Hematopoietic multipotent progenitor cell treated with erythropoietin and hydrocortisone succinate and interleukin-3 and kit ligand, for 6 days (in vitro differentiated cells): ENCODE measurements around the gene MYO1F.

Experiments
- DNase-seq: peaks from one replicate; pipeline ENCODE4 v3.0.0-alpha.2; 2015

Gene MYO1F

DNA sequence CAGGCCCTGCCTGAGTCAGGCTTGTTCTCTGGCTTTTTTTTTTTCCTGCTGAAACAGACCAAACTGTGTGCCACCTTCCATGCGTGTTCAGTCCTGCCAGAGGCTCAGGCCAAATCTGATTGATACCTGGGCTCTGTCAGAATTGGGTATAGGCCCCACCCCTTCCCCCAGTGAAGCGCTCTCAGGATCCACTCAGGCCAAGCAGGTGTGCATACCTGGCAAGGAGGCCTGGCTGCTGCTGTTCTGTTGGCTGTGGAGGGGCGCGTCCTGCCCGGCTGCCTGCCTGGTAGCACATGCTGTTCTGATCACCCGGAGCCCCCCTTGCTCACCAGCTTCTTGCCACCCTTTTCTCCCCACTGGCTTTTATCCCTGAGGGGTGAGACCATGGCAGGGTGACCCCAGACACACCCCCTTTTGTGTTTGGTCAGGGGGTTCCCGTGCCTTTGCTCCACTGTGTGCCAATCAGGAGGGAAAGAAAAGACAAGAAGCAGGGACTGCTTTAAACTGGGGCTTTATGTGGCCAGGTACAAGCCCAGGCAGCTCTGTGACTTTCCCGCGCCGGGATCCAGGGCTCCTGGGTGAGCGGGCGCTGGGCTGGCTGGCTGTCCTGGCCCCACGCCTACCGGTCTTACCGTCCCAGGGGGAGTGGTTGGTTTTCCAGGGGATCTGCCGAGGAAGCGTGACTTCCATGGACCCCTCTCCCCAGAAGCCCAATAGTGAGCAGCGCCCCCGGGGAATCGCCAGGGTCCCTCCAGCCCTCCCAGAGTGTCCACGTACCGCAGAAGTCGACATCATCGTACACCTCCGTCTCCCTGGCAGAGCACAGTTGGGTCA, 87.5 kb downstream of the MYO1F start:
- no peak for DNase-seq

DNA sequence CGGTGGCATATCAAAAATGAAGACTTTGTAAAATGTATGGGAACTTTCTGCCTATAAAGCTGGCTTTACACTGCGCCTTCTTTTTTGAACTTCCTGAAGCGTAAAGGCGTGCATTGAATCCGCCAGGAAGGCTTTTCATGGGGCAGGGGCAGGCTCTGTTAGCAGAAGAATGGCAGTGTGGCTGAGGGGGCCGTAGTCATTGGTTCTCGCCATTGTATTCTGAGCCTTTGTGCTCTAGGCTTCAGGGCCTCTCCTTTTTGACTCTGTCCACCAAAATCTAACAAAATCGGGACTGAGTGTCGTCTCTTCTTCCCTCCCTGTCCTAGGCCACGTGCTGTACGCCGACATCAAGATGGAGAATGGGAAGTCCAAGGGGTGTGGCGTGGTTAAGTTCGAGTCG, 88.9 kb downstream of the MYO1F start:
- no peak for DNase-seq

DNA sequence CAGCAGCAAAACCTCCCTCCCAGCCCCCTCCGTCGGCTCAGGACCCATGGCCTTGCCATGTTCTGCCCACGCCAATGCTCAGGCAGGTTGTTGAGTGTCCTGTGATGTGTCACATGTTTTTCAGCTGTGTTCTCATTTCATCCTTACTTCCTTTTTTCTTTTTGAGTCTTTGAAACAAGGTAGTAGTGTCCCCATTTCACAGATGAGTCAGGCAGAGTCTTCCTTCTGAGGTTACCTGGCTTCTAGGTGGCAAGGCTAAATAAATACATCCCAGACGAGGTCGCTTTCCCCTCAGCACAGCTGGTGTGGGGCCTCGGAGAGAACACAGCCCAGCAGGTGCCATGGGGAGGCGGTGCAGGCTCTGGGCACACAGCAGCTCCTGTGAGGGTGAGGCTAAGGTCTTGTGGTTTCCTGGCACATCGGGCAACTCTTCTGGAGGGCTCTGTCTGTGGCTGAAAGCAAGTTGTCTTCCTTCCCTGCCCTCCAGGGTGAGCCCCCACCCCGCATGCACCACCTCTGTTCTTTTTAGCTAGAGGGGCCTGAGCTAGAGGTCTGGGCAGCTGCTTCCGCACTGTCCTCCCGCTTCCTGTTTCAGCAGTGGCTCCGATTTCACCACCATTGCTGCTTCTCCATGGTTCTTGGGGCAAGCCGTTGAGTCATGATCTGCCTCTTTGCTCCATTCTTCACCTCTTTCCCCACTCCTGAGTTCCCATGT, 89.9 kb downstream of the MYO1F start:
- peak; percentile 78 for DNase-seq

DNA sequence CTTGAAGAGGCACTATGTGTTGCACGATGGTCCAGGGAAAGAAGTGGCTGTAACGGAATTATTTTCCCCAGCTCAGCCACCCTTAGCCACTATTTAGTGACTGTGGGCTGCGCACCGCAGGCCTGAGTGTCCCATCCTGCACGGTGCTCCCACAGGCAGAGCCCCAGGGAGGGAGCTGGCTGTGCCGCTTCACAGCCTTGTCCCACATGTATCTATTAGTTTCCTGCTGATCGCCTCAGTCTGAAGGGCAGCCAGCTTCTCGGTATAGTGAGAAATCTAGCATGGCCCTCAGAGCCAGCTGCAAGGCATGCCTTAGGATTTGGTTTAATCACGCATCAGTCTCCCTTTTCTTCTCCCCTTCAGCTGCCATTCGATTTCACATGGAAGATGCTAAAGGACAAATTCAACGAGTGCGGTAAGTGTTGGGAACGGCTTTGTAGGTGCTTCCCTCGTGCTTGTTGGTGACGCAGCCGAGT, 90.5 kb downstream of the MYO1F start:
- no peak for DNase-seq

DNA sequence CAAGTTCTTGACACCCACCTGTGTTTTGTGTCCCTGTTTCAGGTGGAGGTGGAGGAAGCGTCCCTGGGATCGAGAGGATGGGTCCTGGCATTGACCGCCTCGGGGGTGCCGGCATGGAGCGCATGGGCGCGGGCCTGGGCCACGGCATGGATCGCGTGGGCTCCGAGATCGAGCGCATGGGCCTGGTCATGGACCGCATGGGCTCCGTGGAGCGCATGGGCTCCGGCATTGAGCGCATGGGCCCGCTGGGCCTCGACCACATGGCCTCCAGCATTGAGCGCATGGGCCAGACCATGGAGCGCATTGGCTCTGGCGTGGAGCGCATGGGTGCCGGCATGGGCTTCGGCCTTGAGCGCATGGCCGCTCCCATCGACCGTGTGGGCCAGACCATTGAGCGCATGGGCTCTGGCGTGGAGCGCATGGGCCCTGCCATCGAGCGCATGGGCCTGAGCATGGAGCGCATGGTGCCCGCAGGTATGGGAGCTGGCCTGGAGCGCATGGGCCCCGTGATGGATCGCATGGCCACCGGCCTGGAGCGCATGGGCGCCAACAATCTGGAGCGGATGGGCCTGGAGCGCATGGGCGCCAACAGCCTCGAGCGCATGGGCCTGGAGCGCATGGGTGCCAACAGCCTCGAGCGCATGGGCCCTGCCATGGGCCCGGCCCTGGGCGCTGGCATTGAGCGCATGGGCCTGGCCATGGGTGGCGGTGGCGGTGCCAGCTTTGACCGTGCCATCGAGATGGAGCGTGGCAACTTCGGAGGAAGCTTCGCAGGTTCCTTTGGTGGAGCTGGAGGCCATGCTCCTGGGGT, 91.5 kb downstream of the MYO1F start:
- no peak for DNase-seq

DNA sequence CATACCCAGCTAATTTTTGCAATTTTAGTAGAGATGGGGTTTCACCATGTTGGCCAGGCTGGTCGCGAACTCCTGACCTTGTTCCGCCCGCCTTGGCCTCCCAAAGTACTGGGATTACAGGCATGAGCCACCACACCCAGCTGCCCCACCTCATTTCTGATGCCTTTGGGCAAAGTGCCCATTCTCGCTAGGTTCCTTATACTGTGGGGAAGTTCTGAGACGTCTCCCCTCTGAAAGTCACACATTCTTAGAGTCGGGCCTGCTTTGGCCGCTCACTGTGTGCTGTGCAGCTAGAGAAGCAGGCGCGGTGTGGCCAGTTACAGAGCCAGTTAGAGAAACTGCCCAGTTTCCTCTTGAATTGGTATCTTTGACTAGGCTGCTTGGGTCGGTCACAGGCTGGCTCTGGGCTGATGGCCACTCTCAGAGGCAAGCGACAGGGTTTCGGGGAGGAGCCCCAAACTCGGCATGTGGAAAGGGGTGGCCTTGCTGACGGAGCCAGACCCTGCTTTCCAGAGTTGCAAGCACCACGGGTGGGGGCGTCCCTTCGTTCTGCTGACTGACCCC, 92.8 kb downstream of the MYO1F start:
- peak; percentile 73 for DNase-seq

DNA sequence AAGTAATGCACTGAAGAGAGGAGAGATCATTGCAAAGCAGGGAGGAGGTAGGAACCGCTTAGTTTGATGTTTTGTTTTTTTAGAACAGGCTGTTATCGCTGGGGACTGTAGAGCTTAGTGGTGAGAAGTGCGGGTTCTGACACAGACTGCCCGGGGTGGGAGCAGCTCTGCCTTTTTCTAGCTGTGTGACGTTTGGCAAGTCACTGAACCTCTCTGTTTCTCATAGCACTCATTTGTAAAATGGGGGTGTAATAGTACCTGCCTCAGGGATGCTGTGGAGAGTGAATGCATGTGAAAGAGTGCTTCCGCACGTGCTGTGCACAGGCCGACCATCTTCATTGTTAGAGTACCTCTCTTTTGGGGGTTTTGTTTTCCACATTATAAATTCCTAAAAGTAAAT, 94.1 kb downstream of the MYO1F start:
- DNase-seq = no peak

DNA sequence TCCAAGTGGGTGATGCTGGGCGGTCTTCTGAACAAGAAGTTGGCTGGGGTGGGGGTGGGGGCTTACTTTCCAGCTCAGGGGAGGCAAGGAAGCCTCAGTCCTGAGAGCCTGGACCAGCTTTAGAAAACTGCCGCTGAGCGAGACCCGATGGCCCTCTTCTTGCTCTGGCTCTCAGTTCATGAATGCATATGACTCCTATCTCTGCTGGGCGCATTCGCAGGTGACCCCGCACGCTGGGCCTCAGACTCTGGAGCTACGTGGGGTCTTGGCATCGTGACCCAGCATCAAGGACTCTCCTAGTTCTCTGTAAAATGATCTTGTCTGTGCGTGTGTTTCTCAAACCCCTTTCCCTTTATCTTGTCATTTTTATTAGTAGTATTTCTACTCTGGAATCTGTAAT, 94.5 kb downstream of the MYO1F start:
- DNase-seq = no peak

DNA sequence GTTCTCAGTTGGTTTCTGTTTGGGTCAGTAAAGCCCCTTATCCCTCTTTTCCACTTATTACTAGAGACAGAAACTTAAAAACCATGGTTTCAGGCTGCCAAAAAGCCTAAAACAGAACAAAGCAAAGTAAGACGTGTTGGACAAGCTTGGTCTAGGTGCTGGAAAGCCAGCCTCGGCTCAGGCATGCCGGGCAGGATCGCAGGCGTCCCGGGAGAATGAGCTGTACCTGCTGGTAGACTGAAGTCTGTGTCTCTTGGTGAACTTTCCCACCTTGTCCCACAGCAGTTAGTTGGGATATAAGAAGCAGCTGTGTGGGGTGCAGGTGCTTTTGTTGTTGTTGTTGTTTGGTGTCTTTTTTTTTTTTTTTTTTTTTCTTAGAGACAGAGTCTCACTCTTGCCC, 95.6 kb downstream of the MYO1F start:
- DNase-seq = no peak

DNA sequence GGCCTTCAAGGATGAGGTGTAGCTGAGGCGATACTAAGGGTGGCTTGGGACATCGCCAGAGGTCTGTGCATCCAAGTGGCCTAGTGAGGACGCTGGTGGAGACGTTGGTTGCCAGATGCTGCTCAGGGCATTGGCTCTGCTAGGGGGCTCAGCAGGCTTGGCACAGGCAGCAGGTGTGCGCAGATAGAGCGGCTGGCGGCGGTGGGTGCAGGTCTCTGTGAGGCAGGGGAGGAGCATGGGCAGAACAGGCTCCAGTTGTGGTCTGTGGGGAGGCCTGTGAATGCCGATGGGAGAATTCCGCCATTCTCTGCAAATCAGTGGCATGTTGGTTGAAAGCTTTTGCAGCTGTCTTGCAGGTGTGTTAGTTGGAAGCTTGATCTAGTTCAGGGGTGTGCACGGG, 96.0 kb downstream of the MYO1F start:
- DNase-seq = no peak

DNA sequence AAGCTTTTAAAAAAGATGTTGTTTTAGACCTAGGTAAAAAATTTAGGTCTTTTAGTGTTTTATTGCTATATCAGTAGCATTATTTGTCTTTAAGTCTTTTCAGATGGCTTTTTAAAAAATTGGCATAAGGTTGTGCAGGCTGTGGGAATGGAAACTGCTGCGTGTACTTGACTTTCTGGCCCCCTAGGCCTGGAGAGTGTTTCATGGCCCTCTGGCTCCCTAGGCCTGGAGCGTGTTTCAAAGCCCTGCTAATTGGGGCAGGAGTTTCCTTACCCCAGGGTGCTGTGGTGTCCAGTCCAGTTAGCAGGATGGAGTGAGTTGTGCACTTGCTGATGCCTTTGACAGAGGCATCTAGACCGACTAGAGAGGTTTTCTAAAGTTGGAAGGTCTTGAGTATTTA, 98.6 kb downstream of the MYO1F start:
- no peak for DNase-seq

DNA sequence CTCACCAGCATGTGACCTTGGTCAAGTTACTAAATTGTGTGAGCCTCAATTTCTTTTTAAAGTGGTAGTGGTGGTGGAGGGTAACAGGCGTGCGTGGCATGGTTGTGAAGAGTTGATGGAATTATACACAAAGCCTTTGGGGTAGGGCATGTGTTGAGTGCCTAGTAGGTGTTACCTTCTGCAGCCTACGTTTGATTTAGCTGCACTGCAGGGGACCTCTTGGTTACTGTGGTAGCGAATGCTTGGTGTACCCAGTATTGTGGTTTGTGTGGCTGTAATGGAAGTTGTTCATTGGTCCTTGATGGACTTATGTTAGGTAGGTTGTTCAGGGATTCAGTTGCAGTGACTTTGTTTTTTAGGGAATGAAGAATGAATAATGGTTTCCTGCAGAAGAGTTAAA, 99.4 kb downstream of the MYO1F start:
- DNase-seq = no peak

DNA sequence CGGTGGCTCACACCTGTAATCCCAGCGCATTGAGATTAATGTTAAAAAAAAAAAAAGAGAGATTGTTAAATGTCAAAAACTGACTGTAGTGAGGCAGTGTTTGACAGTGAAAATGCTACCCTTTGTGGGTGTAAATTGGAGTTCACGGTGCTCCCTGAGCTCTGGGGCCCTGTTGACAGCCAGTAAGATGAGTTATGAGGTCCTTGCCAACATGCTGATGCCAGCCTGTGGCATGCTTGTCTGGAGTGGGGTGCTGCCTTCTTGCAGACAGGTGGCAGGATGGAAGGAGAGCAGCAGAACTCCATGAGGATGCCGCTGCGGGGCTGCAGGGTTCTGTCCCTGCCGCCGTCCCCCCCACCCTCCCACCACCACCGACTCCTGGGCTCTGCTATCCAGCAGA, 100.7 kb downstream of the MYO1F start:
- no peak for DNase-seq

DNA sequence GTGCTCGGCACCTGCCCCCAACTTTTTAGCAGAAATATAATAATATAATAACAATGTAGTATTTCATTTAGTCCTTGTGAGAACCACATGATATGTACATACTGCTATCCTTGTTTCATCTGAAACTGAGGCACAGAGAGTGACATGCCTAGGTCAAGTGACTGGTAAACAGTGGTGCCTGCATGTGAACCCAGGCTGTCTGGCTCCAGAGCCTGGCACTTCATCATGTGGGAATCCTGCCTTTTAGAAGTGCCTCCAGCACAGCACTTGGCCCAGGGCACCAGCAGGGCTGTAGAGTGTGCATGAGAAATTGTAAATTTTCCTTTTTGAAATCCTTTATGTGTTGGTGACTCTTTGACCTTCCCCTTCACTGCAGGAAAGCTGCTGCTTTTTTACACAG, 102.2 kb downstream of the MYO1F start:
- DNase-seq = no peak

DNA sequence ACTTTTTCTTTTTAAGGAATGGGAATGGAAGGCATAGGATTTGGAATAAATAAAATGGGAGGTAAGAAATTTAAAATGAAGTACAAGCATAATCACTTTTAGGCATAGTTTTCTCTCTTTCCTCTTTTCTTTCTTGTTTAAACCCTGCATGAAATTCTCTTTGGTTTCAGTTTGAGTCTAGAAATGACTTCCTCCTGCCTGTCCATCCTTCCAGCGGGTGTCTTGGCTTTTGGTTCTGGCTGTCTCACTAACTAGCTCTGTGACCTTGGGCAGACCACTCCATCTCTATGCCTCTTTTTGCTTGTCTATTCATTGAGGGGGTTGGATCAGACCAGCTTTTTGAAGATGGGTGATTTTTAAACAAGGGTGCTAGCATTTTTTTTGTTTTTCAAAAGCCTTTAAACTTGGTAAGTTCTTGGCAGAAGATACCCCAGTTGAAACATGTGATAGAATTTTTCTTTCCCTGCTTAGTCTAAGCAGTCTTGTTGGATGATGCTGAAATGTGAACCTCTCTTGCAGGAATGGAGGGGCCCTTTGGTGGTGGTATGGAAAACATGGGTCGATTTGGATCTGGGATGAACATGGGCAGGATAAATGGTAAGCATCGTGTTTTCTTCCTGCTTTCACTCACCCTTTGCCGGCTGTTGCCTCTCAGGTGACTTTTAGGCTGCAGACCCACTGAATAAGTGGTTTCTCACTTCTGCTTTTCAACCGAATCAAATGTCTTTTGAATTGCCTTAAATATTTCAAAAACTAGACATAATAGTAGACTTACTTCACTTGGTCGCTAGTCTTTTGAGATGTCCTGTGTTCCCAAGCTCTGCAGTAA, 103.4 kb downstream of the MYO1F start:
- DNase-seq = no peak
